ENCODE measurements around the gene PARD3.

Gene PARD3

GRCh38 chr10:34166354-34166753 is 648.7 kb downstream of the PARD3 start:
- DNase-seq, result no peak

- DNase-seq, result no peak
These were observed 651.1 kb downstream of the PARD3 start for GRCh38 chr10:34164029-34164428.

GRCh38 chr10:34163075-34163905 is 651.8 kb downstream of the PARD3 start:
- no peak for DNase-seq

- no peak for DNase-seq
These were observed 653.2 kb downstream of the PARD3 start for GRCh38 chr10:34161777-34162370.

- no peak for DNase-seq
These were observed 654.5 kb downstream of the PARD3 start for GRCh38 chr10:34160595-34160994.

GRCh38 chr10:34157501-34157900 is 657.6 kb downstream of the PARD3 start:
- DNase-seq, result no peak

- no peak for DNase-seq
These were observed 658.2 kb downstream of the PARD3 start for GRCh38 chr10:34156781-34157425.

GRCh38 chr10:34155812-34156211 is 659.3 kb downstream of the PARD3 start:
- no peak for DNase-seq

GRCh38 chr10:34154383-34154900 is 660.7 kb downstream of the PARD3 start:
- no peak for DNase-seq

GRCh38 chr10:34153663-34154382 is 661.3 kb downstream of the PARD3 start:
- DNase-seq, result no peak

GRCh38 chr10:34152434-34152833 is 662.7 kb downstream of the PARD3 start:
- DNase-seq, result no peak

- no peak for DNase-seq
These were observed 663.2 kb downstream of the PARD3 start for GRCh38 chr10:34151931-34152330.

- no peak for DNase-seq
These were observed 663.6 kb downstream of the PARD3 start for GRCh38 chr10:34151481-34151880.

- no peak for DNase-seq
These were observed 665.0 kb downstream of the PARD3 start for GRCh38 chr10:34150103-34150502.

- DNase-seq, result no peak
These were observed 666.8 kb downstream of the PARD3 start for GRCh38 chr10:34148305-34148657.

- no peak for DNase-seq
These were observed 667.3 kb downstream of the PARD3 start for GRCh38 chr10:34147641-34148304.

GRCh38 chr10:34145715-34146114 is 669.4 kb downstream of the PARD3 start:
- DNase-seq, result no peak

GRCh38 chr10:34143466-34143865 is 671.6 kb downstream of the PARD3 start:
- no peak for DNase-seq

GRCh38 chr10:34141032-34141680 is 673.9 kb downstream of the PARD3 start:
- no peak for DNase-seq

GRCh38 chr10:34139559-34139958 is 675.5 kb downstream of the PARD3 start:
- no peak for DNase-seq

GRCh38 chr10:34137955-34138354 is 677.1 kb downstream of the PARD3 start:
- DNase-seq, result no peak

- DNase-seq, result no peak
These were observed 677.9 kb downstream of the PARD3 start for GRCh38 chr10:34137201-34137600.

Data from NCI-H2029 treated with DMSO at 0.1 percent for 48 hours (cell line).